ENCODE data around the gene S1PR3. TPM values are rescaled to one million over a fixed set of nuclear protein-coding genes. Genes with fewer than 3 reads are reported as not detected.

S1PR3 gene
- total and polyA plus RNA-seq, 7 experiments from 2014 or later: 0.19 to 26.0 (median 0.22) TPM; not detected in 4

DNA sequence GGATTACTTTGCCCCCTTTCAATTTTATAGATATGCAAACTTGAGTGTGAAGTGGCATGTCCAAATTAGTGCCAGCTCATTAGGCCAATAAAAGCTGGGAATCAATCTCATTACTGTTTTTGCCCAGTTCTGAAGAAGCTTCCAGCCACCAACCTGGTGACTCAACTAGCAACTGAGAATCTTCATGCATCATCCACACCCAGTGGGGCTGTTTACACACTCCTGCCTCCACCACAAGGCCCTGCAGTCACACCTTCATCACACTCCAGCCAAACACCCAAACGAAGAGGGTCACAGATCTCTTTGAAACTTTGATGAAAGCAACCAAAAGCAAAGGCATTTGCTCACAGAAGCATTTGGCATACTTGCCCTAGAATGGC lies 41.3 kb upstream of the S1PR3 start:
- peaks cover 0 to 13% (median 7%) of the 10 kb centered on the region in 7 donors for H3K4me1 Mint-ChIP-seq
- H3K4me3 ChIP-seq (ENCODE audit: low read length): no peak overlapping the region
- ATAC-seq: no peak

DNA sequence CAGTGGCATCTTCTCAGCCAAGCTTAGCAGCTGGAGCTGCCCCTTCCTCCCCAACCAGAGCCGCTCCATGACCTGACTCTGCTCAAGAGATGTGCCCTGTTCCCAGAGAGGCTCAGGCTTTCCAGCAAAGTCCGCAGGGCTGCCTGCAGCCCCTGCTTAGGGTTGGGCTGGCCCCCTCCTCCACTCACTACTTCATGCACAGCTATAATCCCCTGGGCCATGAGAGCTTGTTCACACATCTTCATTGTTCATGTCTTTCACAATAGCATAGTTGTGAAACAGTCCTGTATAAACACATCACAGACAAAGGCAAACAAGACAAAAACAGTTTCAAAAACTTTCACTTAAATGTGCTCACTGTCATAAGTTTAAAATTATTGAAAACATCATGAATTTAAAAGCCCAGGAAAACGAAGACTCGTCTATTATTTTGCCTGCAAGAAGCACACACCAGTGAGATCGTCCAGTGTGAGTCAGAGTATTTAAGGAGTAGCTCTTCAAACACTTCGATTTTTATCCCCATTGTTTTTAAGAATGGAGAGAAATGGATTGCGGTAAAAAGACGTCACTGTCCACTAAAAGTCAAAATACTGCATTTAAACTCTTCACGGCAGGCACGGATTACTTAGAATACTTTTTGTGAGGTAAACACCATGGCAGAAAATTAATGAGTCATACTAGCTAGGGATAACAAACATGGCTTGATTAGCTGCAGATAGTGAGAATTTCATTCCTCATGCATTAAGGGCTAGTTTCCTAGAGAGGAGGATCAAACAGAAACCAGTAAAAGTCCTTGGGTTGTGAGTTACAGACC lies 40.7 kb upstream of the S1PR3 start:
- no peaks in the 10 kb centered on the region for H3K36me3 ChIP-seq (ENCODE audit: control insufficient read depth in 2 of 3, insufficient read depth in 3 of 3, low read length in 3 of 3)
- H3K9me3 Mint-ChIP-seq: peaks cover 0 to 4% (median 0%) of the 10 kb centered on the region in 11 donors
- no peak overlapping the region for H3K4me3 Mint-ChIP-seq
- no peaks in the 10 kb centered on the region for H3K36me3 Mint-ChIP-seq
- peaks cover 4 to 31% (median 26%) of the 10 kb centered on the region in 5 donors for H3K27me3 Mint-ChIP-seq
- no peaks in the 10 kb centered on the region for H3K4me1 ChIP-seq (ENCODE audit: control insufficient read depth in 2 of 2, insufficient read depth in 2 of 2, low read length in 2 of 2)
- DNase-seq: no peak
- no peak overlapping the region for H3K27ac Mint-ChIP-seq
- H3K27me3 ChIP-seq (ENCODE audit: control insufficient read depth in 2 of 2, insufficient read depth in 2 of 2, low read length in 2 of 2): no peaks in the 10 kb centered on the region
- no peak overlapping the region for H3K27ac ChIP-seq (ENCODE audit: low read depth, low read length)
- no peak overlapping the region for H3K4me3 ChIP-seq (ENCODE audit: low read length)
- intact Hi-C loops (cut with micrococcal nuclease): no loop called here
- peaks cover 0 to 13% (median 7%) of the 10 kb centered on the region in 7 donors for H3K4me1 Mint-ChIP-seq
- no peak for ATAC-seq
- ChIA-PET CTCF (no interaction called here), POLR2A (no interaction called here)
- H3K9me3 ChIP-seq (ENCODE audit: control insufficient read depth in 2 of 3, low read length in 3 of 3): no peaks in the 10 kb centered on the region

More for the DNA sequence above, 41.3 kb upstream of the S1PR3 start:
- CTCF ChIA-PET: no interaction called here
- POLR2A ChIA-PET: no interaction called here
- H3K36me3 ChIP-seq (ENCODE audit: control insufficient read depth in 2 of 3, insufficient read depth in 3 of 3, low read length in 3 of 3): no peaks in the 10 kb centered on the region
- H3K4me3 Mint-ChIP-seq: no peak overlapping the region
- no peak overlapping the region for H3K27ac ChIP-seq (ENCODE audit: low read depth, low read length)
- H3K27me3 Mint-ChIP-seq: peaks cover 7 to 30% (median 24%) of the 10 kb centered on the region in 5 donors
- peaks cover 0 to 4% (median 0%) of the 10 kb centered on the region in 11 donors for H3K9me3 Mint-ChIP-seq
- no peak for DNase-seq
- H3K4me1 ChIP-seq (ENCODE audit: control insufficient read depth in 2 of 2, insufficient read depth in 2 of 2, low read length in 2 of 2): no peaks in the 10 kb centered on the region
- intact Hi-C loops (cut with micrococcal nuclease): no loop called here
- no peak overlapping the region for H3K27ac Mint-ChIP-seq
- no peaks in the 10 kb centered on the region for H3K36me3 Mint-ChIP-seq
- H3K9me3 ChIP-seq (ENCODE audit: control insufficient read depth in 2 of 3, low read length in 3 of 3): no peaks in the 10 kb centered on the region
- H3K27me3 ChIP-seq (ENCODE audit: control insufficient read depth in 2 of 2, insufficient read depth in 2 of 2, low read length in 2 of 2): no peaks in the 10 kb centered on the region

GRCh38 chr9:88951155-88951542 lies 40.1 kb upstream of the S1PR3 start:
- ChIA-PET POLR2A (no interaction called here), CTCF (no interaction called here)
- intact Hi-C loops (cut with micrococcal nuclease): no loop called here
- H3K4me1 Mint-ChIP-seq: peaks cover 0 to 13% (median 6%) of the 10 kb centered on the region in 7 donors
- H3K36me3 Mint-ChIP-seq: no peaks in the 10 kb centered on the region
- no peak overlapping the region for H3K27ac Mint-ChIP-seq
- H3K27ac ChIP-seq (ENCODE audit: low read depth, low read length): no peak overlapping the region
- peaks cover 3 to 34% (median 23%) of the 10 kb centered on the region in 5 donors for H3K27me3 Mint-ChIP-seq
- no peaks in the 10 kb centered on the region for H3K27me3 ChIP-seq (ENCODE audit: control insufficient read depth in 2 of 2, insufficient read depth in 2 of 2, low read length in 2 of 2)
- peaks cover 0 to 4% (median 0%) of the 10 kb centered on the region in 11 donors for H3K9me3 Mint-ChIP-seq
- ATAC-seq (no peak), DNase-seq (no peak)
- H3K4me3 ChIP-seq (ENCODE audit: low read length): no peak overlapping the region
- no peaks in the 10 kb centered on the region for H3K4me1 ChIP-seq (ENCODE audit: control insufficient read depth in 2 of 2, insufficient read depth in 2 of 2, low read length in 2 of 2)
- H3K9me3 ChIP-seq (ENCODE audit: control insufficient read depth in 2 of 3, low read length in 3 of 3): no peaks in the 10 kb centered on the region
- no peak overlapping the region for H3K4me3 Mint-ChIP-seq
- no peaks in the 10 kb centered on the region for H3K36me3 ChIP-seq (ENCODE audit: control insufficient read depth in 2 of 3, insufficient read depth in 3 of 3, low read length in 3 of 3)

DNA sequence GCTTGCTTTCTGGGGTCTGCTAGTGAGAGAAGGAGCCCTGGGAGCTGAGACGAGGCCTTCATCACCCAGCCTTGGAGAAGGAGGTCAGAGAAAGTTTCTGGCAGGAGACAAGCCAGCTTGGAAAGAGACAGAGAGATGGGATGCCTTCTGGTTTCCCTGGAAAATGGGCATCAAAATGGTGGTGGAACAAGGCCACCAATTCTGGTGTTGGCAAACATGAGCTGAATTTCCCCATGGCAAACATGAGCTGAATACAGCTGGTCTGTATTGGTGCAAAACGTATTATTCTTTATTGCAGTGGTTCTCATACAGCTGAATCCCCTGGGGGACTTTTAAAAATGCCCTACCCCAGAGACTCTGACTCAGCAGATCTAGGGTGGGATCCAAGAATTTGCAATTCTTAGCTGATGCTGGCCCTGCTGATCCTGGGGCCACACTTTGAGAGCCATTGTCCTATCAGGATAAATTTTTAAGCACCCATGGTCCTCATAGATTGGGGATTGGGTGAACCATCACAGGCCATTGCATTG lies 39.1 kb upstream of the S1PR3 start:
- DNase-seq: no peak
- H3K36me3 ChIP-seq (ENCODE audit: control insufficient read depth in 2 of 3, insufficient read depth in 3 of 3, low read length in 3 of 3): no peaks in the 10 kb centered on the region
- H3K27me3 ChIP-seq (ENCODE audit: control insufficient read depth in 2 of 2, insufficient read depth in 2 of 2, low read length in 2 of 2): no peaks in the 10 kb centered on the region
- peaks cover 0 to 13% (median 6%) of the 10 kb centered on the region in 7 donors for H3K4me1 Mint-ChIP-seq
- H3K9me3 ChIP-seq (ENCODE audit: control insufficient read depth in 2 of 3, low read length in 3 of 3): no peaks in the 10 kb centered on the region
- no peaks in the 10 kb centered on the region for H3K4me1 ChIP-seq (ENCODE audit: control insufficient read depth in 2 of 2, insufficient read depth in 2 of 2, low read length in 2 of 2)
- intact Hi-C loops (cut with micrococcal nuclease): no loop called here
- no peak overlapping the region for H3K27ac ChIP-seq (ENCODE audit: low read depth, low read length)
- peaks cover 7 to 42% (median 30%) of the 10 kb centered on the region in 5 donors for H3K27me3 Mint-ChIP-seq
- POLR2A ChIA-PET: interaction anchor here (0.5 kb wide), 1 partner anchor 249 kb away, joined by 3 read pairs; no protein-coding TSS in a partner anchor
- no peak overlapping the region for H3K27ac Mint-ChIP-seq
- peaks cover 0 to 4% (median 0%) of the 10 kb centered on the region in 11 donors for H3K9me3 Mint-ChIP-seq
- no peak for ATAC-seq
- no peak overlapping the region for H3K4me3 Mint-ChIP-seq
- no peaks in the 10 kb centered on the region for H3K36me3 Mint-ChIP-seq
- CTCF ChIA-PET: interaction anchor here (1.0 kb wide), 1 partner anchor 16 kb away, joined by 3 read pairs; no protein-coding TSS in a partner anchor
- no peak overlapping the region for H3K4me3 ChIP-seq (ENCODE audit: low read length)

GRCh38 chr9:88952976-88953375 lies 38.3 kb upstream of the S1PR3 start:
- Histone ChIP-seq H3K27ac (ENCODE audit: low read depth, low read length) (no peak overlapping the region), H3K9me3 (ENCODE audit: control insufficient read depth in 2 of 3, low read length in 3 of 3) (no peaks in the 10 kb centered on the region), H3K4me1 (ENCODE audit: control insufficient read depth in 2 of 2, insufficient read depth in 2 of 2, low read length in 2 of 2) (no peaks in the 10 kb centered on the region), H3K4me3 (ENCODE audit: low read length) (no peak overlapping the region), H3K36me3 (ENCODE audit: control insufficient read depth in 2 of 3, insufficient read depth in 3 of 3, low read length in 3 of 3) (no peaks in the 10 kb centered on the region), H3K27me3 (ENCODE audit: control insufficient read depth in 2 of 2, insufficient read depth in 2 of 2, low read length in 2 of 2) (no peaks in the 10 kb centered on the region)
- H3K27me3 Mint-ChIP-seq: peaks cover 8 to 42% (median 32%) of the 10 kb centered on the region in 5 donors
- H3K36me3 Mint-ChIP-seq: no peaks in the 10 kb centered on the region
- DNase-seq: no peak
- CTCF ChIA-PET: interaction anchor here (1.0 kb wide), 1 partner anchor 16 kb away, joined by 3 read pairs; no protein-coding TSS in a partner anchor
- no peak overlapping the region for H3K4me3 Mint-ChIP-seq
- peak overlapping the region in 1 of 9 donors; percentile 25 for H3K27ac Mint-ChIP-seq
- ATAC-seq: no peak
- POLR2A ChIA-PET: no interaction called here
- intact Hi-C loops (cut with micrococcal nuclease): no loop called here
- H3K4me1 Mint-ChIP-seq: peaks cover 0 to 13% (median 6%) of the 10 kb centered on the region in 7 donors
- peaks cover 0 to 4% (median 0%) of the 10 kb centered on the region in 11 donors for H3K9me3 Mint-ChIP-seq

DNA sequence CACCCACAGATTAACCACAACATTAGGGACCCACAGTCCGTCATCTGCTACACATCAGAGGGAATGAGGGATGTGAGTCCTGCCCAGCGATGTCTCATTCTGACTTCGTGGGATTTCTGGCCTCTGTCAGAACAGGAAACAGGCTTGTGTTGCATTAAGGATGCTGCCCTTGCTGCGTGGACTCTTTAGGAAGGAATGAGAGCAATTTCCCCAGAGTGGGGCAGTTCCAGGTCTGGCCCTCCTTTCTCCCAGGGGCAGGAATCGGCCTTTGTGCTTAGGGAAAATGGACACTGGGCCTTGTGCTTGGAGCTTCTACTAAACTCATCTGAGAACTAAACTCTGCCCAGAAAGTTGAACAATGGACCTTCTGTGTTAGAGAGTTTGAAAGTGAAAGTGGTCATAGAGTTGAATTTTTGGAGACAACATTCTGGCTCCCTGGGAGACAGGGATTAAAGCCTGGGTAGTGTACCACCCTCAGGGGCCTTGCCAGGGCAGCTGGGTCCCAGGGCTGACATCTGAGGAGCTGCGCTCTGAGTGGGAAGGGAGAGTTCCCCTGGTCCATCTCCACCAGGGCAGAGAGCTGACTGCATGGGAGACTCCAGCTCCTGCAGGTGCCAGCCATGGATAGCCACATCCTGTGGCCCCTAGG lies 37.8 kb upstream of the S1PR3 start:
- H3K27ac Mint-ChIP-seq: peak overlapping the region in 1 of 9 donors; percentile 25
- no peaks in the 10 kb centered on the region for H3K36me3 ChIP-seq (ENCODE audit: control insufficient read depth in 2 of 3, insufficient read depth in 3 of 3, low read length in 3 of 3)
- no peak for DNase-seq
- H3K27ac ChIP-seq (ENCODE audit: low read depth, low read length): no peak overlapping the region
- intact Hi-C loops (cut with micrococcal nuclease): no loop called here
- H3K9me3 ChIP-seq (ENCODE audit: control insufficient read depth in 2 of 3, low read length in 3 of 3): no peaks in the 10 kb centered on the region
- H3K27me3 Mint-ChIP-seq: peaks cover 6 to 42% (median 32%) of the 10 kb centered on the region in 5 donors
- H3K4me1 ChIP-seq (ENCODE audit: control insufficient read depth in 2 of 2, insufficient read depth in 2 of 2, low read length in 2 of 2): no peaks in the 10 kb centered on the region
- peak overlapping the region in 1 of 10 donors; percentile 37 for H3K4me3 Mint-ChIP-seq
- H3K36me3 Mint-ChIP-seq: no peaks in the 10 kb centered on the region
- peaks cover 0 to 13% (median 6%) of the 10 kb centered on the region in 7 donors for H3K4me1 Mint-ChIP-seq
- H3K4me3 ChIP-seq (ENCODE audit: low read length): no peak overlapping the region
- ChIA-PET CTCF (no interaction called here), POLR2A (no interaction called here)
- no peaks in the 10 kb centered on the region for H3K27me3 ChIP-seq (ENCODE audit: control insufficient read depth in 2 of 2, insufficient read depth in 2 of 2, low read length in 2 of 2)
- no peaks in the 10 kb centered on the region for H3K9me3 Mint-ChIP-seq
- no peak for ATAC-seq

Data from naive thymus-derived CD4-positive, alpha-beta T cell (primary cell).